Testis (tissue), 2 donors: ENCODE data around the gene ME3.

Experiments
- POLR2A ChIP-seq: fragments of 450-650 bp; IDR thresholded peaks from one replicate; pipeline ENCODE4 v1.6.1; 2017; ENCODE audit warnings: antibody characterized with exemption, mild to moderate bottlenecking, moderate library complexity
- TF ChIP-seq, protein P1 (sequence below), 3 experiments: fragments of 450-650 bp in 2 of 3; fragments of 200-600 bp in 1 of 3; sonication (generic) in 1 of 3; IDR thresholded peaks; one replicate each; pipeline ENCODE4 v1.5.1; 2016 to 2019; ENCODE audit warnings: antibody characterized with exemption in 3 of 3, mild to moderate bottlenecking in 2 of 3, moderate library complexity in 1 of 3

DNA sequence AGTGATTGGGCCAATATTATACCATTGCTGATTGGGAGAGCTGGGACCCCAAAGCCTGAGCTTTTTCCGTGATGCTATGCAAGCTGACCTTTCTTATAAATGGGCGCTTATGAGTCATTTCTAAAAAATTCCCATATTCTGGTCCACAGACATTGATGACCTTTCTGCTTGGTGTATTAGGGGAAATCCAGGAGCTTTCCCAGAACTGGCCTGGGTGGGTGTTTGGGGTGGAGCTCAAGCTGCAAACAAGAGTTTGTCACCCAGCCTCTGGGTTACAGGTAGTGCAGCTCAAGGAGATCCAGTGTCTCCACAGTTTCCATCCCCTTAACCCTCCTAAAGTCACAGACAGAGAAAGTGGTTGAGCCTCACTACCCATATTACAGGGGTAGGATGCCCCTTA, 230.0 kb downstream of the ME3 start:
- TF ChIP-seq, protein P1, sequence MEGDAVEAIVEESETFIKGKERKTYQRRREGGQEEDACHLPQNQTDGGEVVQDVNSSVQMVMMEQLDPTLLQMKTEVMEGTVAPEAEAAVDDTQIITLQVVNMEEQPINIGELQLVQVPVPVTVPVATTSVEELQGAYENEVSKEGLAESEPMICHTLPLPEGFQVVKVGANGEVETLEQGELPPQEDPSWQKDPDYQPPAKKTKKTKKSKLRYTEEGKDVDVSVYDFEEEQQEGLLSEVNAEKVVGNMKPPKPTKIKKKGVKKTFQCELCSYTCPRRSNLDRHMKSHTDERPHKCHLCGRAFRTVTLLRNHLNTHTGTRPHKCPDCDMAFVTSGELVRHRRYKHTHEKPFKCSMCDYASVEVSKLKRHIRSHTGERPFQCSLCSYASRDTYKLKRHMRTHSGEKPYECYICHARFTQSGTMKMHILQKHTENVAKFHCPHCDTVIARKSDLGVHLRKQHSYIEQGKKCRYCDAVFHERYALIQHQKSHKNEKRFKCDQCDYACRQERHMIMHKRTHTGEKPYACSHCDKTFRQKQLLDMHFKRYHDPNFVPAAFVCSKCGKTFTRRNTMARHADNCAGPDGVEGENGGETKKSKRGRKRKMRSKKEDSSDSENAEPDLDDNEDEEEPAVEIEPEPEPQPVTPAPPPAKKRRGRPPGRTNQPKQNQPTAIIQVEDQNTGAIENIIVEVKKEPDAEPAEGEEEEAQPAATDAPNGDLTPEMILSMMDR (IDR thresholded peaks at IDR 0.05) = no peak
- TF ChIP-seq POLR2A = no peak
